Adrenal gland (tissue), 12 donors: ENCODE data around the gene SNPH. TPM values are rescaled to one million over a fixed set of nuclear protein-coding genes. Genes with fewer than 3 reads are reported as not detected.
"Not testable (repeated sequence)": the region's sequence is repeated elsewhere in the genome, so short reads cannot be mapped to it uniquely, and the experiment has no call there.

Source experiments
- DNase-seq, 7 donors: peaks; one replicate each; pipeline ENCODE4 v3.0.0-alpha.2; 2019 to 2020
- H3K27ac ChIP-seq, 5 donors: fragments of 200-600 bp; sonication (generic) in 4 of 5; 1 replicate in 3 of 5; 2 replicates in 2 of 5; pipeline versions ENCODE4 v1.5.1 to v1.8.0; 2016 to 2020; ENCODE audit warnings: mild to moderate bottlenecking in 1 of 5
- H3K27me3 ChIP-seq: fragments of 200-600 bp; 2 replicates; pipeline ENCODE4 v1.8.0; 2021
- H3K36me3 ChIP-seq, 2 donors: fragments of 200-600 bp; replicated peaks in 1 of 2; 1 replicate in 1 of 2; 2 replicates in 1 of 2; pipeline versions ENCODE4 v1.5.1 to v1.8.0; 2018 to 2022
- H3K4me1 ChIP-seq, 2 donors: fragments of 200-600 bp; replicated peaks in 1 of 2; 1 replicate in 1 of 2; 2 replicates in 1 of 2; pipeline versions ENCODE4 v1.5.1 to v1.8.0; 2018 to 2021
- H3K4me3 ChIP-seq, 4 donors: fragments of 200-600 bp; sonication (generic) in 3 of 4; one replicate each; pipeline ENCODE4 v1.5.1; 2016 to 2018
- H3K9me3 ChIP-seq, 3 donors: fragments of 200-600 bp; sonication (generic) in 1 of 3; replicated peaks in 1 of 3; 1 replicate in 2 of 3; 2 replicates in 1 of 3; pipeline versions ENCODE4 v1.5.1 to v1.8.0; 2016 to 2021
- CTCF ChIP-seq, 6 experiments: fragments of 450-650 bp in 4 of 6; fragments of 200-600 bp in 2 of 6; sonication (generic) in 1 of 6; IDR thresholded peaks; 1 replicate in 5 of 6; 2 replicates in 1 of 6; pipeline versions ENCODE4 v1.5.1 to v1.8.0; 2016 to 2021; ENCODE audit warnings: antibody characterized with exemption in 6 of 6, mild to moderate bottlenecking in 2 of 6, moderate library complexity in 1 of 6
- POLR2A ChIP-seq, 2 donors: fragments of 450-650 bp; IDR thresholded peaks; one replicate each; pipeline ENCODE4 v1.6.1; 2017; ENCODE audit warnings: antibody characterized with exemption in 2 of 2, mild to moderate bottlenecking in 2 of 2, moderate library complexity in 1 of 2
- WGBS, 4 donors: extraction: QIAGEN DNeasy Blood & Tissue Kit in 2 of 4; methylation state at CpG; one replicate each; pipeline versions ENCODE4 v1.1.5 to v1.1.7; 2013 to 2017; 5-methylcytosine and 5-hydroxymethylcytosine counted together
- intact Hi-C, 2 donors: fragments of 100-400 bp; cut with DNase I; formaldehyde crosslinking; loops; one replicate each; pipeline versions ENCODE4 v1.14.1 to v1.15.0; 2022 to 2023
- polyA plus RNA-seq, 3 donors: library from polyadenylated mRNA; stranded (reverse); fragments of 200-250 nt in 2 of 3; fragments of 350-450 nt in 1 of 3; fragmentation: Illumina TruSeq in 1 of 3; extraction: RNeasy Lipid Tissue Mini Kit (QIAGEN cat#74804) in 1 of 3; gene quantifications; one replicate each; pipeline ENCODE4 v1.2.3, GENCODE V29; 2013 to 2014
- total RNA-seq, 9 donors: library from RNA; depleted of rRNA in 4 of 9; stranded (reverse); fragments of >200 nt in 4 of 9; fragments of 120-200 nt in 1 of 9; fragmentation: NEBNext Ultra II Directional in 1 of 9; extraction: Animal tissue kit (Norgen Biotek cat#: 25700) in 1 of 9; gene quantifications; one replicate each; pipeline versions ENCODE4 v1.1.0 to v1.2.4, GENCODE V29; 2013 to 2023
- donor health status: healthy with polysubstance abuse.
- donor health status: Bipolar disorder and iron deficiency.
- donor health status: DM: yes; HTN: yes; CAD: no.
- donor health status: DM: no; HTN: no; CAD: no.
- donor health status: DM: no; HTN: no; CAD: no.
- donor health status: DM: yes; HTN: yes; CAD: no.

Gene SNPH
- total and polyA plus RNA-seq, 12 donors = 2.1 to 18.9 (median 5.8) TPM

- no peaks in the 10 kb centered on the region for H3K36me3 ChIP-seq
- DNase-seq = no peak
- H3K27ac ChIP-seq = no peak overlapping the region
- intact Hi-C loops = no loop called here
- no peaks in the 10 kb centered on the region for H3K4me1 ChIP-seq
- no peaks in the 10 kb centered on the region for H3K9me3 ChIP-seq
- no peaks in the 10 kb centered on the region for H3K27me3 ChIP-seq
- no peak for TF ChIP-seq POLR2A (IDR thresholded peaks at IDR 0.05)
- H3K4me3 ChIP-seq = no peak overlapping the region
- 56 to 72% (median 70%) methylated on average over 2 of the region's 2 CpGs for WGBS, 4 donors
Observed at GRCh38 chr20:1245578-1245977, 20.5 kb upstream of the SNPH start.

- no peak for DNase-seq
- H3K27ac ChIP-seq = no peak overlapping the region
- TF ChIP-seq CTCF (IDR thresholded peaks at IDR 0.05) = no peak
- TF ChIP-seq POLR2A (IDR thresholded peaks at IDR 0.05) = no peak
- H3K4me1 ChIP-seq = no peaks in the 10 kb centered on the region
- intact Hi-C loops = no loop called here
- no peaks in the 10 kb centered on the region for H3K27me3 ChIP-seq
- no peaks in the 10 kb centered on the region for H3K36me3 ChIP-seq
- H3K9me3 ChIP-seq = no peaks in the 10 kb centered on the region
- H3K4me3 ChIP-seq = no peak overlapping the region
Observed at GRCh38 chr20:1247689-1248088, 18.4 kb upstream of the SNPH start.

- WGBS, 4 donors = 84 to 91% (median 90%) methylated on average over 2 of the region's 2 CpGs
- H3K4me3 ChIP-seq, H3K27ac ChIP-seq, H3K9me3 ChIP-seq, H3K4me1 ChIP-seq, H3K27me3 ChIP-seq, DNase-seq, H3K36me3 ChIP-seq, intact Hi-C loops: not testable (repeated sequence)
Observed at GRCh38 chr20:1250282-1250681, 15.8 kb upstream of the SNPH start.

- H3K4me1 ChIP-seq = no peaks in the 10 kb centered on the region
- H3K9me3 ChIP-seq = no peaks in the 10 kb centered on the region
- whole genome bisulfite sequencing, 4 donors = 76 to 98% (median 93%) methylated on average over 3 of the region's 3 CpGs
- H3K27ac ChIP-seq = no peak overlapping the region
- DNase-seq = no peak
- intact Hi-C loops = no loop called here
- peaks cover 12% of the 10 kb centered on the region for H3K27me3 ChIP-seq
- H3K4me3 ChIP-seq = no peak overlapping the region
- no peaks in the 10 kb centered on the region for H3K36me3 ChIP-seq
- TF ChIP-seq POLR2A (IDR thresholded peaks at IDR 0.05) (no peak), CTCF (IDR thresholded peaks at IDR 0.05) (no peak)
Observed at GRCh38 chr20:1252416-1252815, 13.7 kb upstream of the SNPH start.

- intact Hi-C loops = no loop called here
- no peaks in the 10 kb centered on the region for H3K36me3 ChIP-seq
- H3K4me1 ChIP-seq = no peaks in the 10 kb centered on the region
- no peaks in the 10 kb centered on the region for H3K9me3 ChIP-seq
- WGBS, 4 donors = 45 to 64% (median 50%) methylated on average over 2 of the region's 2 CpGs
- TF ChIP-seq POLR2A (IDR thresholded peaks at IDR 0.05) (no peak), CTCF (IDR thresholded peaks at IDR 0.05) (no peak)
- no peak for DNase-seq
- no peak overlapping the region for H3K4me3 ChIP-seq
- peaks cover 12% of the 10 kb centered on the region for H3K27me3 ChIP-seq
- no peak overlapping the region for H3K27ac ChIP-seq
Observed at GRCh38 chr20:1254254-1254653, 11.8 kb upstream of the SNPH start.
